ENCODE results near the gene SLC24A4.

SLC24A4 gene

DNA sequence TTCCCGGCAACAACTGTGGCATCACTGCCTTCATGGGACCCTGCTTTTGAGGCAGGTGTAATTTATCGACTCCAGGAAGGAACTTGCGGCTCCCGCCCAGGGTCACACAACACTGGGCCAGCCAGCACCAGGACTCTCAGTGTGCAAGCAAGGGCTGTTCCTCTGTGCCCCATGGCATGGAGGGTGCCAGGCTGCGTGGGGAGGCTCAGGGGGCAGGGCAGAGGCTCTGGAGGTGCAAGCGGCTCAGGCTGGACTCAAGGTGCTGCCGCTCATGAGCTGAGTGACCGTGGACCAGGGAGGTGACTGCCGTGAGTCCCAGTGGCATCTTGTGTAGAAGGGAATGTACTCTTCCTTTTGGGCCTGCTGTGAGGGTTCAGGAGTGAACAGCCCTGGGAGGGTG, 57.6 kb downstream of the SLC24A4 start:
- Histone ChIP-seq H3F3A (ENCODE audit: insufficient read depth) (no peaks in the 10 kb centered on the region), H3K9me2 (replicated peaks; ENCODE audit: insufficient read depth, low read length) (no peaks in the 10 kb centered on the region), H3K36me3 (ENCODE audit: low read length) (no peaks in the 10 kb centered on the region), H3K9me3 (ENCODE audit: insufficient read depth, low read length) (no peaks in the 10 kb centered on the region), H3K79me2 (ENCODE audit: insufficient read depth, low read length) (no peaks in the 10 kb centered on the region), H3K27me3 (ENCODE audit: low read length) (no peaks in the 10 kb centered on the region), H3K9ac (ENCODE audit: low read length) (no peak overlapping the region), H2AFZ (ENCODE audit: low read depth, low read length, severe bottlenecking) (no peak overlapping the region), H3K4me2 (ENCODE audit: low read depth, low read length, poor library complexity, severe bottlenecking) (no peak overlapping the region), H3K4me3 (ENCODE audit: insufficient read depth, low read length, poor library complexity, severe bottlenecking) (no peak overlapping the region), H4K20me1 (ENCODE audit: low read depth, low read length) (no peaks in the 10 kb centered on the region), H3K27ac (ENCODE audit: low read depth, low read length) (no peak overlapping the region)
- TF ChIP-seq EZH2phosphoT487 (conservative IDR thresholded peaks at IDR 0.05; ENCODE audit: low read length), result no peak
- TF ChIP-seq, protein P1, sequence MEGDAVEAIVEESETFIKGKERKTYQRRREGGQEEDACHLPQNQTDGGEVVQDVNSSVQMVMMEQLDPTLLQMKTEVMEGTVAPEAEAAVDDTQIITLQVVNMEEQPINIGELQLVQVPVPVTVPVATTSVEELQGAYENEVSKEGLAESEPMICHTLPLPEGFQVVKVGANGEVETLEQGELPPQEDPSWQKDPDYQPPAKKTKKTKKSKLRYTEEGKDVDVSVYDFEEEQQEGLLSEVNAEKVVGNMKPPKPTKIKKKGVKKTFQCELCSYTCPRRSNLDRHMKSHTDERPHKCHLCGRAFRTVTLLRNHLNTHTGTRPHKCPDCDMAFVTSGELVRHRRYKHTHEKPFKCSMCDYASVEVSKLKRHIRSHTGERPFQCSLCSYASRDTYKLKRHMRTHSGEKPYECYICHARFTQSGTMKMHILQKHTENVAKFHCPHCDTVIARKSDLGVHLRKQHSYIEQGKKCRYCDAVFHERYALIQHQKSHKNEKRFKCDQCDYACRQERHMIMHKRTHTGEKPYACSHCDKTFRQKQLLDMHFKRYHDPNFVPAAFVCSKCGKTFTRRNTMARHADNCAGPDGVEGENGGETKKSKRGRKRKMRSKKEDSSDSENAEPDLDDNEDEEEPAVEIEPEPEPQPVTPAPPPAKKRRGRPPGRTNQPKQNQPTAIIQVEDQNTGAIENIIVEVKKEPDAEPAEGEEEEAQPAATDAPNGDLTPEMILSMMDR (IDR thresholded peaks at IDR 0.05; ENCODE audit: insufficient read depth, low read length, poor library complexity, severe bottlenecking), result no peak

DNA sequence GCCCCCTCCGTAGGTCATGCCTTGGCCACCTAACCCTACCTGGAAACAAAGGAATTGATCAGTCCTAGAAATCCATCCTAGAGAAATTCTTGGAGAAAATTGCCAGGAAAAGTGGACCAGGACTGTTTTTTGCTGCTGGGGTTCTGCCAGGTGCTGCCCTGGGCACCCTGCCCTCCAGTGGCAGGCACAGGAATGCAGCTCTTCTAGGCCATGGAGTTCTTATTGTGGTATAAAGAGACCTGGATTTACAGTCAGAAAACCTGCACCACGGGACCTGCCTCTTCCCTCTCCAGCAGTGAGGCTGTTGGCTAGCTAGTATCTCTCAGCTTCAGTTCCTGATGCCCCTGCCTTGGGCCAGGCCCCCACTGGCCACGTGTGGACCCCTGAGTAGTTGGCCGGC, 59.7 kb downstream of the SLC24A4 start:
- Histone ChIP-seq H3K9me3 (ENCODE audit: insufficient read depth, low read length) (no peaks in the 10 kb centered on the region), H3K9me2 (replicated peaks; ENCODE audit: insufficient read depth, low read length) (no peaks in the 10 kb centered on the region), H3K36me3 (ENCODE audit: low read length) (no peaks in the 10 kb centered on the region), H2AFZ (ENCODE audit: low read depth, low read length, severe bottlenecking) (no peak overlapping the region), H3F3A (ENCODE audit: insufficient read depth) (no peaks in the 10 kb centered on the region), H3K27ac (ENCODE audit: low read depth, low read length) (no peak overlapping the region), H3K9ac (ENCODE audit: low read length) (no peak overlapping the region), H3K4me3 (ENCODE audit: insufficient read depth, low read length, poor library complexity, severe bottlenecking) (no peak overlapping the region), H3K4me2 (ENCODE audit: low read depth, low read length, poor library complexity, severe bottlenecking) (no peak overlapping the region), H3K79me2 (ENCODE audit: insufficient read depth, low read length) (no peaks in the 10 kb centered on the region), H3K27me3 (ENCODE audit: low read length) (no peaks in the 10 kb centered on the region), H4K20me1 (ENCODE audit: low read depth, low read length) (no peaks in the 10 kb centered on the region)
- TF ChIP-seq, protein P1 (IDR thresholded peaks at IDR 0.05; ENCODE audit: insufficient read depth, low read length, poor library complexity, severe bottlenecking), result no peak
- no peak for TF ChIP-seq EZH2phosphoT487 (conservative IDR thresholded peaks at IDR 0.05; ENCODE audit: low read length)

DNA sequence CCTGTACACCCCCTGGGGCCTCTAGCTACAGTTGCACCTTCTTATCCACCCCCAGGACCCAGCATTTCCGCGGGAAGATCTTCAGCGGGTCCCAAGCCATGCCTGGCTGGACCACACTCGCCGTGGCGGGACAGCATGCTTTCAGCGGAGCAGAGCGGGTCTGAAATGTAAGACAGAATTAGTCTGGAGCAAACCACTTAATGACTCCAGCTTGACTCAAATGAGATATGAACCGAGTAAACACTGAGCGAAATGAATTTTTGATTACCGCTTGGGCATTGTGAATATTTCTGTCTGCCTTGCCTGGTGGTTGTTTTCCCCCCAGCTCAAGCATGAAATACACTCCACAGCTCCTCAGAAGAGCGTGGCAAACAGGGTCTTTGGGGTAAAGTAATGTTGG, 60.8 kb downstream of the SLC24A4 start:
- Histone ChIP-seq H4K20me1 (ENCODE audit: low read depth, low read length) (no peaks in the 10 kb centered on the region), H3K4me2 (ENCODE audit: low read depth, low read length, poor library complexity, severe bottlenecking) (no peak overlapping the region), H3F3A (ENCODE audit: insufficient read depth) (no peaks in the 10 kb centered on the region), H3K79me2 (ENCODE audit: insufficient read depth, low read length) (no peaks in the 10 kb centered on the region), H3K27me3 (ENCODE audit: low read length) (no peaks in the 10 kb centered on the region), H3K4me3 (ENCODE audit: insufficient read depth, low read length, poor library complexity, severe bottlenecking) (no peak overlapping the region), H3K27ac (ENCODE audit: low read depth, low read length) (no peak overlapping the region), H3K9me2 (replicated peaks; ENCODE audit: insufficient read depth, low read length) (no peaks in the 10 kb centered on the region), H3K9me3 (ENCODE audit: insufficient read depth, low read length) (no peaks in the 10 kb centered on the region), H3K9ac (ENCODE audit: low read length) (no peak overlapping the region), H3K36me3 (ENCODE audit: low read length) (no peaks in the 10 kb centered on the region), H2AFZ (ENCODE audit: low read depth, low read length, severe bottlenecking) (no peak overlapping the region)
- no peak for TF ChIP-seq EZH2phosphoT487 (conservative IDR thresholded peaks at IDR 0.05; ENCODE audit: low read length)
- TF ChIP-seq, protein P1 (IDR thresholded peaks at IDR 0.05; ENCODE audit: insufficient read depth, low read length, poor library complexity, severe bottlenecking), result no peak
